Measurements from ENCODE around the gene PCDHGA4.

Gene PCDHGA4

DNA sequence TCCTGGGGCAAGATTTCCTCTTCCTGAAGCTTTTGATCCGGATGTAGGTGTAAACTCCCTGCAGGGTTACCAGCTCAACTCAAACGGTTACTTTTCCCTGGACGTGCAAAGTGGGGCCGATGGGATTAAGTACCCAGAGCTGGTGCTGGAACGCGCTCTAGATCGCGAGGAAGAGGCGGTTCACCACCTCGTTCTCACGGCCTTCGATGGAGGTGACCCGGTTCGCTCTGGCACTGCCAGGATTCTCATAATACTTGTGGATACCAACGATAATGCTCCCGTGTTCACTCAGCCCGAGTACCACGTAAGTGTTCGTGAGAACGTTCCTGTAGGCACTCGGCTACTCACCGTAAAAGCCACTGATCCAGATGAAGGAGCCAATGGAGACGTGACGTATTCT is 820 bp downstream of the PCDHGA4 start:
- H3K4me3 ChIP-seq (ENCODE audit: low read depth, low read length), result no peak overlapping the region
- TF ChIP-seq, protein P1, sequence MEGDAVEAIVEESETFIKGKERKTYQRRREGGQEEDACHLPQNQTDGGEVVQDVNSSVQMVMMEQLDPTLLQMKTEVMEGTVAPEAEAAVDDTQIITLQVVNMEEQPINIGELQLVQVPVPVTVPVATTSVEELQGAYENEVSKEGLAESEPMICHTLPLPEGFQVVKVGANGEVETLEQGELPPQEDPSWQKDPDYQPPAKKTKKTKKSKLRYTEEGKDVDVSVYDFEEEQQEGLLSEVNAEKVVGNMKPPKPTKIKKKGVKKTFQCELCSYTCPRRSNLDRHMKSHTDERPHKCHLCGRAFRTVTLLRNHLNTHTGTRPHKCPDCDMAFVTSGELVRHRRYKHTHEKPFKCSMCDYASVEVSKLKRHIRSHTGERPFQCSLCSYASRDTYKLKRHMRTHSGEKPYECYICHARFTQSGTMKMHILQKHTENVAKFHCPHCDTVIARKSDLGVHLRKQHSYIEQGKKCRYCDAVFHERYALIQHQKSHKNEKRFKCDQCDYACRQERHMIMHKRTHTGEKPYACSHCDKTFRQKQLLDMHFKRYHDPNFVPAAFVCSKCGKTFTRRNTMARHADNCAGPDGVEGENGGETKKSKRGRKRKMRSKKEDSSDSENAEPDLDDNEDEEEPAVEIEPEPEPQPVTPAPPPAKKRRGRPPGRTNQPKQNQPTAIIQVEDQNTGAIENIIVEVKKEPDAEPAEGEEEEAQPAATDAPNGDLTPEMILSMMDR (IDR thresholded peaks at IDR 0.05; ENCODE audit: control insufficient read depth, extremely low read depth, insufficient read depth), result no peak
- DNase-seq (ENCODE audit: low read depth), result no peak

DNA sequence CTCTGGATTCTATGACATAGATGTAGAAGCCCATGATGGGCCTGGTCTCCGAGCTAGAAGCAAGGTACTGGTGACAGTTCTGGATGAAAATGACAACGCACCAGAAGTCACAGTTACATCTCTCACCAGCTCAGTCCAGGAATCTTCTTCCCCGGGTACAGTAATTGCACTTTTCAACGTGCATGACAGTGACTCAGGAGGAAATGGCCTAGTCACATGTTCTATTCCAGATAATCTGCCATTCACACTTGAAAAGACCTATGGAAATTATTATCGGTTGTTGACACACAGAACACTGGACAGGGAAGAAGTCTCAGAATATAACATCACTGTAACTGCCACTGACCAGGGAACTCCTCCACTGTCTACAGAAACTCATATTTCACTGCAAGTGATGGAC is 1.3 kb downstream of the PCDHGA4 start:
- no peak for DNase-seq (ENCODE audit: low read depth)
- TF ChIP-seq, protein P1 (IDR thresholded peaks at IDR 0.05; ENCODE audit: control insufficient read depth, extremely low read depth, insufficient read depth), result no peak
- no peak overlapping the region for H3K4me3 ChIP-seq (ENCODE audit: low read depth, low read length)

DNA sequence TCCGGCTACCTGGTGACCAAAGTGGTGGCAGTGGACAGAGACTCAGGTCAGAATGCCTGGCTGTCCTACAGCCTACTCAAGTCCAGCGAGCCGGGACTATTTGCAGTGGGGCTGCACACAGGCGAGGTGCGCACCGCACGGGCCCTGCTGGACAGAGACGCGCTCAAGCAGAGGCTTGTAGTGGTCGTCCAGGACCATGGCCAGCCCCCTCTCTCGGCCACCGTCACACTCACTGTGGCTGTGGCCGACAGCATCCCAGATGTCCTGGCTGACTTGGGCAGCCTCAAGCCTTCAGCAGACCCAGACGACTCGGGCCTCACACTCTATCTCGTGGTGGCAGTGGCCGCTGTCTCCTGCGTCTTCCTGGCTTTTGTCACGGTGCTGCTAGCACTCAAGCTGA is 2.1 kb downstream of the PCDHGA4 start:
- TF ChIP-seq, protein P1 (IDR thresholded peaks at IDR 0.05; ENCODE audit: control insufficient read depth, extremely low read depth, insufficient read depth), result no peak
- H3K4me3 ChIP-seq (ENCODE audit: low read depth, low read length), result no peak overlapping the region
- no peak for DNase-seq (ENCODE audit: low read depth)

DNA sequence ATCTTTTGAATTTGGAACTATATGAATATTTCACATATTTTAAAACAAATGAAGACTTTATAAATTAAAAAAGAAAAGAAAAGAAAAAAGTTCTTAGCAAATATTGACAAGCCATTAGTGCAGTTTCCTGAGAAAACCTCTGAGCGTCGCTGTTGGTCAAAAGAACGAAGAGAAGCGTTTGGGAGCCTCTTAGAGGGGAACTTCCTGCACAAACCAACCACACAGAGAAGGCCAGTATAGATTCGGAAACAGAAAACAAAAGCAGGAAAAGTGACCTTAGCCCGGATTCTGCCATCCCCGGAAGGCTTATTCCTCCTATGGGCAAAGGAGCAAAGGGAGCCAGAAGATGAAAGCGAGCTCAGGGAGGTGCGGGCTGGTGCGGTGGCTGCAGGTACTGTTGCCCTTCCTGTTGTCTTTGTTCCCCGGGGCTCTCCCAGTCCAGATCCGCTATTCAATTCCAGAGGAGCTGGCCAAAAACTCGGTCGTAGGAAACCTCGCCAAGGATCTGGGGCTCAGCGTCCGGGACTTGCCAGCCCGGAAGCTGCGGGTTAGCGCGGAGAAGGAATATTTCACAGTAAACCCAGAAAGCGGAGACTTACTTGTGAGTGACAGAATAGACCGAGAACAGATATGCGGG is 5.1 kb downstream of the PCDHGA4 start, which contains the start of gene PCDHGB2:
Gene PCDHGB2, plus strand, starts transcription at position 205 of the 637 bp plus-strand sequence. Its CDS starts 142 bp downstream, at position 347.
- no peak for DNase-seq (ENCODE audit: low read depth)
- TF ChIP-seq, protein P1 (IDR thresholded peaks at IDR 0.05; ENCODE audit: control insufficient read depth, extremely low read depth, insufficient read depth), result 0 out of 2 replicates have a peak, but pooled peaks have one; percentile 6
- H3K4me3 ChIP-seq (ENCODE audit: low read depth, low read length), result peak within 1 kb of the TSS; percentile 50

DNA sequence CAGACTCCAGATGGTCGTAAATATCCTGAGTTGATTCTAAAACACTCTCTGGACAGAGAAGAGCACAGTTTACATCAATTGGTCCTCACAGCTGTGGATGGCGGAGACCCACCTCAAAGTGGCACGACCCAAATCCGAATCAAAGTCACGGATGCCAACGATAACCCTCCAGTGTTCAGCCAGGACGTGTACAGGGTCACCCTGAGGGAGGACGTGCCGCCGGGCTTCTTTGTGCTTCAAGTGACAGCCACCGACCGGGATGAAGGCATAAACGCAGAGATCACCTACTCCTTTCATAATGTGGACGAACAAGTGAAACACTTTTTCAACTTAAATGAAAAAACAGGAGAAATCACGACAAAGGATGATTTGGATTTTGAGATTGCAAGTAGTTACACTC is 5.9 kb downstream of the PCDHGA4 start:
- TF ChIP-seq, protein P1 (IDR thresholded peaks at IDR 0.05; ENCODE audit: control insufficient read depth, extremely low read depth, insufficient read depth), result no peak
- H3K4me3 ChIP-seq (ENCODE audit: low read depth, low read length), result no peak overlapping the region
- no peak for DNase-seq (ENCODE audit: low read depth)

DNA sequence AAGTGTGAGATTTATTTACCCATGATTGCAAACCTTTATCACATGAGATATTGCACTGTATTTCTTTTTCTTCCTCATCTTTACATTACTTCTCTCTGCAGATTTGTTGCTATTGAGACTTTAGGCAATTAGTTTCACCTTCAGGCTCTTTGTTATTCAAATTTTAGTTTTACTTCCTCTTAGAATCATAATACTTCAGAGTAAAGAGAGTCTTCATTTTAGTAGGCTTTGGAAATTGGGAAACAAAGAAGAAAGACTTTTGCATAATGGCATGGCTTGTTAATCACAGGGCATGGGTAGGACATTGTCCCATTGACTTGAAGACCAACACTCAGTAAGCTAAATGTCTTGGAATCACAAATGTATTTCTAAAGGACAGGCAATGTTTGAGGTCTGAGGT is 7.9 kb downstream of the PCDHGA4 start:
- DNase-seq (ENCODE audit: low read depth), result no peak
- no peak overlapping the region for H3K4me3 ChIP-seq (ENCODE audit: low read depth, low read length)

More for the DNA sequence above, 7.9 kb downstream of the PCDHGA4 start:
- TF ChIP-seq, protein P1 (IDR thresholded peaks at IDR 0.05; ENCODE audit: control insufficient read depth, extremely low read depth, insufficient read depth), result no peak
